Stimulated activated CD8-positive, alpha-beta memory T cell treated with anti-CD3 and anti-CD28 coated beads, Interleukin-12 subunit alpha, Interleukin-12 subunit beta, amount 100 ng/mL, for 24 hours (primary cell): ENCODE measurements around the gene SEC23A.

Experiments
- DNase-seq: peaks from one replicate; pipeline ENCODE4 v3.0.0-alpha.2; 2020; ENCODE audit errors: extremely low read depth

Gene SEC23A

GRCh38 chr14:38991299-38991698 lies 111.7 kb downstream of the SEC23A start:
- DNase-seq: no peak

- DNase-seq: no peak
Measured at GRCh38 chr14:38989922-38990546, 113.0 kb downstream of the SEC23A start.

- DNase-seq: no peak
Measured at GRCh38 chr14:38987781-38988180, 115.3 kb downstream of the SEC23A start.

- no peak for DNase-seq
Measured at GRCh38 chr14:38982837-38983236, 120.2 kb downstream of the SEC23A start.

- no peak for DNase-seq
Measured at GRCh38 chr14:38982278-38982677, 120.8 kb downstream of the SEC23A start.
